ENCODE measurements around the gene TUBB. TPM values are rescaled to one million over a fixed set of nuclear protein-coding genes. Genes with fewer than 3 reads are reported as not detected.

Gene TUBB
- total and polyA plus RNA-seq, 9 of the 15 experiments (the other 6 are each of a cell fraction or from before 2014, with no cell fraction given): 971 to 2,870 (median 1,478) TPM

DNA sequence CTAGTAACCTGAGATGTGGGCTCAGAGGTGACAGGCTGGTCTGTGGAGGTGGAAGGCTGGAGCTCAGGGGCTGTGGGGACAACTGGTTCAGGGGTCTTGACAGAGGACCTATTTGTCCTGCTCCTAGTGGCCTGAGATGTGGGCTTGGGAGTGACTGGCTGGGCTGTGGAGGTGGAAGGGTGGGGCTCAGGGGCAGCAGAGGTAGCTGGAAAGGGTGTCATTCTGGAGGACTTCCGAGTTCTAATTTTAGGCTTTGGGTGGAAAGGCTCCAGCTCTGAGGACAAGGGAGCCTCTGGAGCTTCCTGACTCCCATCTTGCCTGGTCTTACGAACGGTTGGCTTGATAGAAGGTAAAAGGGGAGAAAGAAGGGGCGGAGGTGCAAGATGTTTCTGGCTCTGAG lies 14.5 kb upstream of the TUBB start (continued):
- no peak for TF ChIP-seq FOXJ3 (CRISPR knock-in tag; IDR thresholded peaks at IDR 0.05)
- TF ChIP-seq BHLHE40 (IDR thresholded peaks at IDR 0.05; ENCODE audit: low read length): no peak
- no peak for TF ChIP-seq NEUROD1 (IDR thresholded peaks at IDR 0.05; ENCODE audit: borderline replicate concordance, low read depth, low read length, partially characterized antibody)
- TF ChIP-seq GATAD2B (IDR thresholded peaks at IDR 0.05; ENCODE audit: borderline replicate concordance): no peak

DNA sequence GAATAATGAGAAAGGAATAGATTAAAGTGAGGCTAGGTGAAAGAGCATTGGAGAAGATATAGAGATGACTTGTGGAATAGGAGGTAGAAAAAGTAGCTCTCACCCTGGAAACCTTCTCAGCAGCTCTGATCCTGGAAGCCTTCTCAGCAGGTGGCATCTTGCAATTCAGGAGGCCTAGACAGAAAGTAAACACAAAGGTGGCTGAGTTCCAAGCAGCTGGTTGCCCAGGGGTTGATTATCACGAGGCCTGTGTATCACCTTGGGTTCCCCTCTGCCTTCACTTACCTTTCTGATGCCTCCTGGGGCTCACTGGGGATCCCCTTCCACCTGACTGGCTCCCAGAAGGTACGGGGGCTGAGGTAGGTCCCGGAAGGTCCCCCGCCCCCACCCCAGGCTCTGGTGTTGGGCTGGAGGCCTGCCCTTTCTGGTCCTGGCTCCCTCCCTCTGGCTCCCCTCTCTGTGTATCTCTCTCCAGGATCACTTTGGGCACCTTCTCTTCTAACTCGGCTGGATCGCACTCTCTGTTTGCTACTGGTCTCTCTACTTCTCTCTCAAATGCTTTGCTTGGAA lies 12.8 kb upstream of the TUBB start:
- Histone ChIP-seq H3K9ac (ENCODE audit: insufficient read depth in 1 of 2, low read depth in 2 of 2, low read length in 2 of 2) (peak overlapping the region in 1 of 2 experiments; percentile 62; a peak in 2 of 4 replicates), H3K9me3 (replicated peaks; ENCODE audit: control insufficient read depth, insufficient read depth, low read depth, low read length) (no peaks in the 10 kb centered on the region), H3K36me3 (ENCODE audit: control insufficient read depth, insufficient read depth, low read length) (peaks cover 89% of the 10 kb centered on the region), H3K4me3 (no peak overlapping the region), H3K4me2 (ENCODE audit: insufficient read depth, low read length) (no peak overlapping the region), H2AFZ (ENCODE audit: low read depth, low read length) (no peak overlapping the region), H3K27ac (ENCODE audit: extremely low read depth, low read depth, low read length) (no peak overlapping the region), H3K79me2 (ENCODE audit: control insufficient read depth, insufficient read depth, low read length) (no peaks in the 10 kb centered on the region), H3K9me1 (ENCODE audit: control insufficient read depth, insufficient read depth, low read length) (no peaks in the 10 kb centered on the region), H3K4me1 (replicated peaks in 1 of 2; ENCODE audit: control insufficient read depth in 2 of 2, insufficient read depth in 2 of 2, low read length in 2 of 2) (no peaks in the 10 kb centered on the region), H4K20me1 (replicated peaks; ENCODE audit: control insufficient read depth, insufficient read depth, low read length) (no peaks in the 10 kb centered on the region), H3K27me3 (ENCODE audit: control insufficient read depth in 2 of 2, insufficient read depth in 2 of 2, low read length in 2 of 2) (no peaks in the 10 kb centered on the region)
- DNase-seq (ENCODE audit: extremely low read depth in 1 of 4, low spot score in 3 of 4): no peak
- in situ Hi-C loops (cut with MboI): no loop called here
- intact Hi-C loops (cut with micrococcal nuclease): no loop called here
- BruUV-seq (replicated peaks): no TSS peak
- ATAC-seq: peak; percentile 11; the same call in 2 of the 3 replicates
- POLR2A ChIA-PET: interaction anchor here (1.0 to 27.1 kb wide), 3 partner anchors 4 to 92 kb away, joined by 3 to 524 read pairs (median 524); partner anchors contain the start of genes MDC1, NRM and TUBB
- WGBS (ENCODE audit: insufficient coverage, low coverage, missing lambda C conversion rate): 56% methylated on average over 4 of the region's 6 CpGs
- CTCF ChIA-PET (ENCODE audit: low intra/inter-chr PET ratio): no interaction called here
- no peak for FAIRE-seq
- TF ChIP-seq ZNF282 (CRISPR knock-in tag; IDR thresholded peaks at IDR 0.05) (no peak), RBFOX2 (IDR thresholded peaks at IDR 0.05; ENCODE audit: low read depth, low read length) (peak; percentile 35; the same call in 1 of the 2 replicates)

Data from K562 (cell line).